Sigmoid colon (tissue), 7 donors: ENCODE data around the gene REXO1. TPM values are rescaled to one million over a fixed set of nuclear protein-coding genes. Genes with fewer than 3 reads are reported as not detected.

ENCODE experiments used
- DNase-seq: peaks from one replicate; pipeline ENCODE4 v3.0.0-alpha.2; 2019
- H3K27ac ChIP-seq, 4 donors: fragments of 200-600 bp; sonication (generic); one replicate each; pipeline ENCODE4 v1.5.1; 2016 to 2019; ENCODE audit warnings: mild to moderate bottlenecking in 1 of 4
- H3K27me3 ChIP-seq, 3 donors: fragments of 200-600 bp; sonication (generic); one replicate each; pipeline ENCODE4 v1.5.1; 2019; ENCODE audit warnings: mild to moderate bottlenecking in 1 of 3
- H3K36me3 ChIP-seq, 4 donors: fragments of 200-600 bp; sonication (generic); one replicate each; pipeline ENCODE4 v1.5.1; 2016 to 2019
- H3K4me1 ChIP-seq, 4 donors: fragments of 200-600 bp; sonication (generic); one replicate each; pipeline ENCODE4 v1.5.1; 2017 to 2019
- H3K4me3 ChIP-seq, 4 donors: fragments of 200-600 bp; sonication (generic); one replicate each; pipeline ENCODE4 v1.5.1; 2017 to 2019; ENCODE audit warnings: mild to moderate bottlenecking in 2 of 4, moderate library complexity in 1 of 4
- H3K9me3 ChIP-seq, 4 donors: fragments of 200-600 bp in 3 of 4; sonication (generic) in 3 of 4; one replicate each; pipeline versions ENCODE4 v1.5.1 to v1.6.1; 2013 to 2019
- CTCF ChIP-seq, 4 experiments: fragments of 450-650 bp in 3 of 4; fragments of 200-600 bp in 1 of 4; IDR thresholded peaks; one replicate each; pipeline ENCODE4 v1.5.1; 2016 to 2019; ENCODE audit warnings: antibody characterized with exemption in 4 of 4, mild to moderate bottlenecking in 3 of 4, moderate library complexity in 2 of 4
- EP300 ChIP-seq, 4 donors: sonication (generic); formaldehyde crosslinking; IDR thresholded peaks; one replicate each; pipeline ENCODE4 v1.6.1; 2017; ENCODE audit warnings: antibody characterized with exemption in 4 of 4
- POLR2A ChIP-seq, 2 donors: fragments of 450-650 bp; IDR thresholded peaks; one replicate each; pipeline ENCODE4 v1.6.1; 2016; ENCODE audit warnings: antibody characterized with exemption in 2 of 2, mild to moderate bottlenecking in 2 of 2, moderate library complexity in 2 of 2
- POLR2AphosphoS5 ChIP-seq, 4 donors: sonication (generic); formaldehyde crosslinking; IDR thresholded peaks; one replicate each; pipeline ENCODE4 v1.6.1; 2017; ENCODE audit warnings: antibody characterized with exemption in 4 of 4
- WGBS, 2 donors: extraction: QIAGEN DNeasy Blood & Tissue Kit; methylation state at CpG; one replicate each; pipeline ENCODE4 v1.1.7; 2013; 5-methylcytosine and 5-hydroxymethylcytosine counted together
- intact Hi-C: fragments of 100-400 bp; cut with DNase I; formaldehyde crosslinking; loops from one replicate; pipeline ENCODE4 v1.15.1; 2023
- polyA plus RNA-seq, 3 donors: library from polyadenylated mRNA; stranded (reverse); fragments of 200-250 nt; gene quantifications; one replicate each; pipeline ENCODE4 v1.2.3, GENCODE V29; 2013
- total RNA-seq, 4 donors: library from RNA; depleted of rRNA; stranded (reverse); fragments of >200 nt; gene quantifications; one replicate each; pipeline ENCODE4 v1.1.0, GENCODE V29; 2016
- donor health status: healthy with polysubstance abuse.
- donor health status: Bipolar disorder and iron deficiency.
- donor health status: healthy.

REXO1 gene
- total and polyA plus RNA-seq, 7 donors: 8.6 to 61.8 (median 11.1) TPM

DNA sequence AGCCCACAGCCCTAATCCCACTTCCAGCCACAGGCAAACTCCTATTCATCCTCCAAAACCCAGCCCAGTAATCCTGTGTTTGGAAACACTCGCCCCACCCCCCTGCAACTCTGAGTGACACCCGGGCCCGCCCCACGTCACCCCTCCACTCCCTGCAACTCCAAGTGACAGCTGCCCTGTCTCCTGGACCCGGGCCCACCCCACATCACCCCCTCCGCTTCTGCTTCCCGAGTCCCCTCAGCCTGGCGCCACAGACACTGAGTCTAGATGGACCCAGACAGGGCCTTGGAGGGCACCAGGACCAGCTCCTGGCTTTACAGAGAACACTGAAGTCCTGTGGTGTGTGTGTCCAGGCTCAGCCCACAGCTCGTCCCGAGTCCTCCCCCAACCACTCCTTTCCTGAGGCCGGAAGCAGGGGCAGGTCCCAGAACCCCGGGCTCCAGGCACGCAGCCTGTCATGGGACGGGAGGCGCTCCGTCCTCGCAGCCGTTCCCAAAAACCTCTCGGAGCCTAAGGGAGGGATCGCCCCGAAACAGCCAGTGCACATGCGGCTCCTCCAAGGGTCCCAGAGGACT is 7.7 kb downstream of the REXO1 start:
- peak overlapping the region in 2 of 4 donors; percentile 3 to 14 for H3K4me3 ChIP-seq

DNA sequence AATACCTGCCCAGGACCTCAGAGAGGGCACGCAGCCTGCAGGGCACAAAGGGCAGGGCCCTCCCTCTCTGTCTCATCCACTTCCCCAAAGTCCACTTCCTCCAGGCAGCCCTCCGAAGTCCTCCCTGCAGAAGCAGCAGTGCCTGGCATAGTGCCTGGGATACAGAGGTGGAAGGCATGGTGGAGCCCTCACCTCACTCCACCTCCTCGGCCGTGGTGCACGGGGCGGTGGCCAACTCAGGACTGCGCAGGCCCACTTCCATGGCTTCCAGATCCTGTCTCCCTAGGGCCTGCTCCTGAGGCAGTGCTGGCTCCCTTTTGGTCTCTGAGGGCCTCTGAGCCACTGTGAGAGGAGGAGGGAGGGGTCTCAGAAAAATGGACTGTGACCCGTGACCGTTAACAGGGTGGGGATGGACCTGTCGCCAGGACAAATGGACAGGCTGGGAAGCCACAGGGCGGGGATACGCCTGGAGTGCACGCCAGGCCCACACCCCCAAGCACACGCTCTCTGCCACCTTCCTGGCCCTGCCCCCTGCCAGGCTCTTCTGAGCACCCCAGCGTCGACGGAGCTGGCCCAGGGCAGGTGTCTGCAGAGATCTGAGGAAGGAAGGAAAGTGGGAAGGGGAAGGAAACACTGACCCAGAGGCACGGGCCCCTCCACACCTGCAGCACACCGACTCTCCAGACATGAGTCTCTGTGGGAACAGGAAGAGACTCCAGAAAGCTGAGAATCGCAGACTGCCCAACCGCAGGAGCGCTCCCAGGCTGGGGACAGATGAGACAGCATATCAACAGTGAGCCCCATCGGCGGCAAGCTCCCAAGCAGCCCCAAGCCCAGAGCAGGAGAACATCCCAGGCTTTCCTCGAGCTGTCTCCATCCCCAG is 8.4 kb downstream of the REXO1 start:
- Histone ChIP-seq H3K36me3 (peaks cover 0 to 6% (median 0%) of the 10 kb centered on the region in 4 donors), H3K9me3 (no peaks in the 10 kb centered on the region), H3K4me3 (no peak overlapping the region), H3K4me1 (peaks cover 0 to 58% (median 53%) of the 10 kb centered on the region in 4 donors), H3K27ac (peak overlapping the region in 1 of 4 donors; percentile 44), H3K27me3 (no peaks in the 10 kb centered on the region)
- TF ChIP-seq POLR2A (IDR thresholded peaks at IDR 0.05) (peak in 1 of 2 donors; percentile 52), EP300 (IDR thresholded peaks at IDR 0.05) (no peak)
- no peak for DNase-seq
- intact Hi-C loops: no loop called here
- 16 to 47% methylated on average over 25 of the region's 25 CpGs for WGBS, 2 donors

More for the DNA sequence above, 7.7 kb downstream of the REXO1 start:
- WGBS, 2 donors: 46 to 86% methylated on average over 22 of the region's 22 CpGs
- Histone ChIP-seq H3K4me1 (peaks cover 0 to 65% (median 58%) of the 10 kb centered on the region in 4 donors), H3K9me3 (no peaks in the 10 kb centered on the region), H3K27me3 (no peaks in the 10 kb centered on the region), H3K36me3 (peaks cover 0 to 6% (median 0%) of the 10 kb centered on the region in 4 donors), H3K27ac (peak overlapping the region in 3 of 4 donors; percentile 14 to 44 (median 14))
- intact Hi-C loops: no loop called here
- TF ChIP-seq EP300 (IDR thresholded peaks at IDR 0.05): no peak
- TF ChIP-seq POLR2AphosphoS5 (IDR thresholded peaks at IDR 0.05): no peak
- no peak for TF ChIP-seq CTCF (IDR thresholded peaks at IDR 0.05)
- no peak for DNase-seq

GRCh38 chr19:1837625-1838105 is 10.6 kb downstream of the REXO1 start:
- 12 to 41% methylated on average over 23 of the region's 23 CpGs for WGBS, 2 donors
- peaks cover 0 to 6% (median 0%) of the 10 kb centered on the region in 4 donors for H3K36me3 ChIP-seq
- peaks cover 0 to 45% (median 36%) of the 10 kb centered on the region in 4 donors for H3K4me1 ChIP-seq
- no peak for TF ChIP-seq POLR2A (IDR thresholded peaks at IDR 0.05)
- no peak for TF ChIP-seq EP300 (IDR thresholded peaks at IDR 0.05)
- no peak for TF ChIP-seq POLR2AphosphoS5 (IDR thresholded peaks at IDR 0.05)
- TF ChIP-seq CTCF (IDR thresholded peaks at IDR 0.05): peak; percentile 34 to 85 (median 66)
- intact Hi-C loops: no loop called here
- H3K9me3 ChIP-seq: no peaks in the 10 kb centered on the region
- H3K27me3 ChIP-seq: no peaks in the 10 kb centered on the region
- H3K27ac ChIP-seq: peak overlapping the region in 2 of 4 donors; percentile 7
- DNase-seq: no peak
- no peak overlapping the region for H3K4me3 ChIP-seq

- no peak for DNase-seq
- no peak for TF ChIP-seq POLR2A (IDR thresholded peaks at IDR 0.05)
- no peak for TF ChIP-seq POLR2AphosphoS5 (IDR thresholded peaks at IDR 0.05)
- no peak for TF ChIP-seq CTCF (IDR thresholded peaks at IDR 0.05)
- TF ChIP-seq EP300 (IDR thresholded peaks at IDR 0.05): no peak
- Histone ChIP-seq H3K4me1 (peaks cover 0 to 41% (median 32%) of the 10 kb centered on the region in 4 donors), H3K4me3 (no peak overlapping the region), H3K36me3 (peaks cover 0 to 6% (median 0%) of the 10 kb centered on the region in 4 donors), H3K27me3 (no peaks in the 10 kb centered on the region), H3K9me3 (no peaks in the 10 kb centered on the region), H3K27ac (no peak overlapping the region)
- intact Hi-C loops: no loop called here
- WGBS, 2 donors: 70 to 82% methylated on average over 11 of the region's 11 CpGs
These were observed 11.1 kb downstream of the REXO1 start for GRCh38 chr19:1837222-1837565.
